Sigmoid colon (tissue), 7 donors: ENCODE measurements around the gene PTPRA. TPM values are rescaled to one million over a fixed set of nuclear protein-coding genes. Genes with fewer than 3 reads are reported as not detected.
"Not testable (repeated sequence)": the region's sequence is repeated elsewhere in the genome, so short reads cannot be mapped to it uniquely, and the experiment has no call there.

Source experiments
- DNase-seq: peaks from one replicate; pipeline ENCODE4 v3.0.0-alpha.2; 2019
- H3K27ac ChIP-seq, 4 donors: fragments of 200-600 bp; sonication (generic); one replicate each; pipeline ENCODE4 v1.5.1; 2016 to 2019; ENCODE audit warnings: mild to moderate bottlenecking in 1 of 4
- H3K27me3 ChIP-seq, 3 donors: fragments of 200-600 bp; sonication (generic); one replicate each; pipeline ENCODE4 v1.5.1; 2019; ENCODE audit warnings: mild to moderate bottlenecking in 1 of 3
- H3K36me3 ChIP-seq, 4 donors: fragments of 200-600 bp; sonication (generic); one replicate each; pipeline ENCODE4 v1.5.1; 2016 to 2019
- H3K4me1 ChIP-seq, 4 donors: fragments of 200-600 bp; sonication (generic); one replicate each; pipeline ENCODE4 v1.5.1; 2017 to 2019
- H3K4me3 ChIP-seq, 4 donors: fragments of 200-600 bp; sonication (generic); one replicate each; pipeline ENCODE4 v1.5.1; 2017 to 2019; ENCODE audit warnings: mild to moderate bottlenecking in 2 of 4, moderate library complexity in 1 of 4
- H3K9me3 ChIP-seq, 4 donors: fragments of 200-600 bp in 3 of 4; sonication (generic) in 3 of 4; one replicate each; pipeline versions ENCODE4 v1.5.1 to v1.6.1; 2013 to 2019
- CTCF ChIP-seq, 4 experiments: fragments of 450-650 bp in 3 of 4; fragments of 200-600 bp in 1 of 4; IDR thresholded peaks; one replicate each; pipeline ENCODE4 v1.5.1; 2016 to 2019; ENCODE audit warnings: antibody characterized with exemption in 4 of 4, mild to moderate bottlenecking in 3 of 4, moderate library complexity in 2 of 4
- EP300 ChIP-seq, 4 donors: sonication (generic); formaldehyde crosslinking; IDR thresholded peaks; one replicate each; pipeline ENCODE4 v1.6.1; 2017; ENCODE audit warnings: antibody characterized with exemption in 4 of 4
- POLR2A ChIP-seq, 2 donors: fragments of 450-650 bp; IDR thresholded peaks; one replicate each; pipeline ENCODE4 v1.6.1; 2016; ENCODE audit warnings: antibody characterized with exemption in 2 of 2, mild to moderate bottlenecking in 2 of 2, moderate library complexity in 2 of 2
- POLR2AphosphoS5 ChIP-seq, 4 donors: sonication (generic); formaldehyde crosslinking; IDR thresholded peaks; one replicate each; pipeline ENCODE4 v1.6.1; 2017; ENCODE audit warnings: antibody characterized with exemption in 4 of 4
- WGBS, 2 donors: extraction: QIAGEN DNeasy Blood & Tissue Kit; methylation state at CpG; one replicate each; pipeline ENCODE4 v1.1.7; 2013; 5-methylcytosine and 5-hydroxymethylcytosine counted together
- intact Hi-C: fragments of 100-400 bp; cut with DNase I; formaldehyde crosslinking; loops from one replicate; pipeline ENCODE4 v1.15.1; 2023
- polyA plus RNA-seq, 3 donors: library from polyadenylated mRNA; stranded (reverse); fragments of 200-250 nt; gene quantifications; one replicate each; pipeline ENCODE4 v1.2.3, GENCODE V29; 2013
- total RNA-seq, 4 donors: library from RNA; depleted of rRNA; stranded (reverse); fragments of >200 nt; gene quantifications; one replicate each; pipeline ENCODE4 v1.1.0, GENCODE V29; 2016
- donor health status: healthy with polysubstance abuse.
- donor health status: Bipolar disorder and iron deficiency.
- donor health status: healthy.

The PTPRA gene
- total and polyA plus RNA-seq, 7 donors, result 10.2 to 86.4 (median 62.0) TPM

GRCh38 chr20:2890742-2891141 lies 17.5 kb downstream of the PTPRA start:
- Histone ChIP-seq H3K4me3 (no peak overlapping the region), H3K4me1 (peaks cover 0 to 18% (median 13%) of the 10 kb centered on the region in 4 donors), H3K27ac (no peak overlapping the region), H3K36me3 (no peaks in the 10 kb centered on the region), H3K9me3 (no peaks in the 10 kb centered on the region), H3K27me3 (no peaks in the 10 kb centered on the region)
- DNase-seq, result no peak
- 23 to 65% methylated on average over 2 of the region's 2 CpGs for WGBS, 2 donors
- intact Hi-C loops, result no loop called here
- no peak for TF ChIP-seq POLR2AphosphoS5 (IDR thresholded peaks at IDR 0.05)
- no peak for TF ChIP-seq EP300 (IDR thresholded peaks at IDR 0.05)
- TF ChIP-seq POLR2A (IDR thresholded peaks at IDR 0.05), result no peak
- no peak for TF ChIP-seq CTCF (IDR thresholded peaks at IDR 0.05)

GRCh38 chr20:2891343-2891742 lies 18.1 kb downstream of the PTPRA start:
- Histone ChIP-seq H3K9me3 (no peaks in the 10 kb centered on the region), H3K27ac (no peak overlapping the region), H3K36me3 (no peaks in the 10 kb centered on the region), H3K4me1 (peaks cover 0 to 18% (median 13%) of the 10 kb centered on the region in 4 donors), H3K4me3 (no peak overlapping the region), H3K27me3 (no peaks in the 10 kb centered on the region)
- 78 to 86% methylated on average over 2 of the region's 2 CpGs for WGBS, 2 donors
- DNase-seq, result no peak
- TF ChIP-seq POLR2A (IDR thresholded peaks at IDR 0.05), result no peak
- intact Hi-C loops, result no loop called here

- TF ChIP-seq POLR2AphosphoS5 (IDR thresholded peaks at IDR 0.05) (no peak), POLR2A (IDR thresholded peaks at IDR 0.05) (no peak)
- Histone ChIP-seq H3K36me3 (no peaks in the 10 kb centered on the region), H3K27ac (no peak overlapping the region), H3K27me3 (no peaks in the 10 kb centered on the region), H3K4me3 (no peak overlapping the region), H3K9me3 (no peaks in the 10 kb centered on the region), H3K4me1 (peaks cover 0 to 18% (median 13%) of the 10 kb centered on the region in 4 donors)
- intact Hi-C loops, result no loop called here
- 16 to 77% methylated on average over 3 of the region's 3 CpGs for WGBS, 2 donors
- DNase-seq, result no peak
Observed at GRCh38 chr20:2892376-2892775, 19.1 kb downstream of the PTPRA start.

- Histone ChIP-seq H3K9me3 (no peaks in the 10 kb centered on the region), H3K36me3 (no peaks in the 10 kb centered on the region), H3K4me1 (peaks cover 0 to 18% (median 13%) of the 10 kb centered on the region in 4 donors), H3K4me3 (no peak overlapping the region), H3K27me3 (no peaks in the 10 kb centered on the region), H3K27ac (no peak overlapping the region)
- no peak for TF ChIP-seq POLR2AphosphoS5 (IDR thresholded peaks at IDR 0.05)
- no peak for TF ChIP-seq POLR2A (IDR thresholded peaks at IDR 0.05)
- TF ChIP-seq EP300 (IDR thresholded peaks at IDR 0.05), result no peak
- TF ChIP-seq CTCF (IDR thresholded peaks at IDR 0.05), result no peak
- intact Hi-C loops, result no loop called here
- no peak for DNase-seq
- WGBS, 2 donors, result 88 to 95% methylated on average over 2 of the region's 2 CpGs
Observed at GRCh38 chr20:2894221-2894620, 20.9 kb downstream of the PTPRA start.

- H3K36me3 ChIP-seq, H3K27me3 ChIP-seq, DNase-seq, H3K9me3 ChIP-seq, intact Hi-C loops, H3K4me3 ChIP-seq, H3K27ac ChIP-seq: not testable (repeated sequence)
- peaks cover 0 to 18% (median 11%) of the 10 kb centered on the region in 4 donors for H3K4me1 ChIP-seq
- 96 to 97% methylated on average over 3 of the region's 3 CpGs for WGBS, 2 donors
Observed at GRCh38 chr20:2895154-2895553, 21.9 kb downstream of the PTPRA start.

- Histone ChIP-seq H3K27me3 (no peaks in the 10 kb centered on the region), H3K36me3 (no peaks in the 10 kb centered on the region), H3K27ac (no peak overlapping the region), H3K4me1 (peaks cover 0 to 4% (median 0%) of the 10 kb centered on the region in 4 donors), H3K9me3 (no peaks in the 10 kb centered on the region), H3K4me3 (no peak overlapping the region)
- TF ChIP-seq EP300 (IDR thresholded peaks at IDR 0.05) (no peak), CTCF (IDR thresholded peaks at IDR 0.05) (no peak), POLR2A (IDR thresholded peaks at IDR 0.05) (no peak), POLR2AphosphoS5 (IDR thresholded peaks at IDR 0.05) (no peak)
- WGBS, 2 donors, result 73 to 89% methylated on average over 3 of the region's 3 CpGs
- DNase-seq, result no peak
- intact Hi-C loops, result no loop called here
Observed at GRCh38 chr20:2899243-2899642, 26.0 kb downstream of the PTPRA start.
